ENCODE measurements around the gene TNNT3.

The TNNT3 gene

DNA sequence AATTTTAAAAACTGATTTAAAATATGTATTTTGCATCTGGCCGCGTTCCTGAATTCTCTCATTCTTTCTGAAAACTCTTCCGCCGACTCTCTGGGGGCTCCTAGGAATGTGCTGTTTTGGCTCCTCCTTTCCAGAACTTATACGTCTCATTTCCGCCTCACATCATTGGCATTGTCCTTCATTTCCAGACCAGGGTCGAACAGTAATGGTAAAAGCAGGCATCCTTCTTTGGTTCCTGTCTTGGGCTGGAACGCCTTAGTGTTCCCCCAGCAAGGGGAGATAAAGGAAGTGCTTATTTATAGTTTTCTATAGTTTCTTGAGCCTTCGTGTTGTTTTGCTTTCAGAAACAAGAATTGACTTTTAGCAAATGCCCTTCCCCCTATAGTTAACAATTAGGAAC is 10.9 kb upstream of the TNNT3 start:
- Mint-ChIP-seq H3K4me3 (no peak overlapping the region), H3K9me3 (no peaks in the 10 kb centered on the region), H3K36me3 (no peaks in the 10 kb centered on the region), H3K27ac (no peak overlapping the region), H3K27me3 (peaks cover 5% of the 10 kb centered on the region), H3K4me1 (no peaks in the 10 kb centered on the region)

DNA sequence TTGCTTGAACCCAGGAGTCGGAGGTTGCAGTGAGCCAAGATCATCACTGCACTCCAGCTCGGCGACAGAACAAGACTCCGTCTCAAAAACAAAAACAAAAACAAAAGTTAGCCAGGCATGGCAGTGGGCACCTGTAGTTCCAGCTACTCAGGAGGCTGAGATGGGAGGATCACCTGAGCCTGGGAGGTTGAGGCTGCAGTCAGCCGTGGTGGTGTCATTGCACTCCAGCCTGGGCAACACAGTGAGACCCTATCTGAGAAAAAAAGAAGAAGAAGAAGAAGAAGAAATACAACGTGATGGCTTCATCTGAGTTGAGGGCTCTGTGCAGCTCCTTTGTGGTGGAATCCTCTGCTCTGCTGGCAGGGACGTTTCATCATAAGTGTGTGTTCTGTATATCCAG is 10.0 kb upstream of the TNNT3 start:
- no peak overlapping the region for H3K4me3 Mint-ChIP-seq
- no peaks in the 10 kb centered on the region for H3K36me3 Mint-ChIP-seq
- H3K27me3 Mint-ChIP-seq, result peaks cover 7% of the 10 kb centered on the region
- no peak overlapping the region for H3K27ac Mint-ChIP-seq
- H3K9me3 Mint-ChIP-seq, result no peaks in the 10 kb centered on the region
- H3K4me1 Mint-ChIP-seq, result no peaks in the 10 kb centered on the region

GRCh38 chr11:1912289-1912878 is 7.1 kb upstream of the TNNT3 start:
- H3K36me3 Mint-ChIP-seq, result no peaks in the 10 kb centered on the region
- H3K27me3 Mint-ChIP-seq, result peaks cover 4% of the 10 kb centered on the region
- peaks cover 5% of the 10 kb centered on the region for H3K4me1 Mint-ChIP-seq
- H3K4me3 Mint-ChIP-seq, result no peak overlapping the region
- H3K27ac Mint-ChIP-seq, result no peak overlapping the region
- no peaks in the 10 kb centered on the region for H3K9me3 Mint-ChIP-seq

DNA sequence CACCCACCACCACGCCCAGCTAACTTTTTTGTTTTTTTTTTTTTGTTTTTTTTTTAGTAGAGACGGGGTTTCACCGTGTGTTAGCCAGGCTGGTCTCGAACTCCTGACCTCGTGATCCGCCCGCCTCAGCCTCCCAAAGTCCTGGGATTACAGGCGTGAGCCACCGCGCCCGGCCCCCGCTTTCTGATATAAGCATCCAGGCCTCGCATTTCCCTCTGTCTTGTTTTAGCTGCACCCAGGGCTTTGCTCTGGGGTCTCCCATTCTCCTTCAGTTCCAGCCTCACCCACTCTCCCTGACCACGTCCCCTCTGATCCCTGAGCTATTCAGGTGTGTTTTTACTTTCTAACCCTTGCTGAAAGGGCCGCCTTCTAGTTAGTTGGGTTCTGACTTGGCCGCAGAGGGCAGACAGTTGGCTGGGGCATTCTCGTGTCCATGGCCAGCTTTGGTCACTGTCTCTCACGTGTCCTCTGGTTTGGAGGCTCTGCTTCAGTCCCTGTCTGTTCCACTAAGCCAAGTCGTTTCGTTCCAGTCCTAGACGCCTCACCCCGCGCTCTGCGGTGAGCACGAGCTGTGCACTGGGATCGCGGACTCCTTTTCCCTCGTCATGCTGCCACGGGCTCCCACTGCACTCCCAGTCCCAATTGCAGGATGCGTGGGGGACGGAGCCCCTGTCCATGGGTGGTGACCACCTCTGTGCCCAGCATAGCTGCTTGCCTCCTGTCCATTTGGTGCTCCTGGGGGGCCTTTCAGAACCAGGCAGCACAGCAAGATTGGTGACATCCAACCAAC is 6.0 kb upstream of the TNNT3 start:
- H3K4me1 Mint-ChIP-seq, result peaks cover 5% of the 10 kb centered on the region
- no peaks in the 10 kb centered on the region for H3K9me3 Mint-ChIP-seq
- H3K27ac Mint-ChIP-seq, result peak overlapping the region; percentile 52
- no peak overlapping the region for H3K4me3 Mint-ChIP-seq
- no peaks in the 10 kb centered on the region for H3K36me3 Mint-ChIP-seq
- H3K27me3 Mint-ChIP-seq, result peaks cover 4% of the 10 kb centered on the region

DNA sequence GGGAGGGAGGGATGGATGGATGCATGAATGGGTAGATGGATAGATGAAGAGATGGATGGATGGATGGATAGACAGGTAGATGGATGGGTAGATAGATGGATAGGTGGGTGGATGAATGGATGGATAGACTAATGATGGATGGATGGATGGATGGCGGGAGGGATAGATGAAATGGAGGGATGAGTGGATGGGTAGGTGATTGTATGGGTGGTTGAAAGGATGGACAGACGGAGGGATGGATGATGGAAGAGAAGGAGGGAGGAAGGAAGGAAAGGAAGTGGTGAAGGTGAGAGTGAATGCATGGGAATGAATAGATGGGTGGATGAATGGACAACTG is 3.7 kb upstream of the TNNT3 start:
- H3K36me3 Mint-ChIP-seq, result no peaks in the 10 kb centered on the region
- H3K4me3 Mint-ChIP-seq, result no peak overlapping the region
- H3K27ac Mint-ChIP-seq, result peak overlapping the region; percentile 57
- peaks cover 5% of the 10 kb centered on the region for H3K4me1 Mint-ChIP-seq
- H3K9me3 Mint-ChIP-seq, result no peaks in the 10 kb centered on the region
- H3K27me3 Mint-ChIP-seq, result peaks cover 2% of the 10 kb centered on the region

DNA sequence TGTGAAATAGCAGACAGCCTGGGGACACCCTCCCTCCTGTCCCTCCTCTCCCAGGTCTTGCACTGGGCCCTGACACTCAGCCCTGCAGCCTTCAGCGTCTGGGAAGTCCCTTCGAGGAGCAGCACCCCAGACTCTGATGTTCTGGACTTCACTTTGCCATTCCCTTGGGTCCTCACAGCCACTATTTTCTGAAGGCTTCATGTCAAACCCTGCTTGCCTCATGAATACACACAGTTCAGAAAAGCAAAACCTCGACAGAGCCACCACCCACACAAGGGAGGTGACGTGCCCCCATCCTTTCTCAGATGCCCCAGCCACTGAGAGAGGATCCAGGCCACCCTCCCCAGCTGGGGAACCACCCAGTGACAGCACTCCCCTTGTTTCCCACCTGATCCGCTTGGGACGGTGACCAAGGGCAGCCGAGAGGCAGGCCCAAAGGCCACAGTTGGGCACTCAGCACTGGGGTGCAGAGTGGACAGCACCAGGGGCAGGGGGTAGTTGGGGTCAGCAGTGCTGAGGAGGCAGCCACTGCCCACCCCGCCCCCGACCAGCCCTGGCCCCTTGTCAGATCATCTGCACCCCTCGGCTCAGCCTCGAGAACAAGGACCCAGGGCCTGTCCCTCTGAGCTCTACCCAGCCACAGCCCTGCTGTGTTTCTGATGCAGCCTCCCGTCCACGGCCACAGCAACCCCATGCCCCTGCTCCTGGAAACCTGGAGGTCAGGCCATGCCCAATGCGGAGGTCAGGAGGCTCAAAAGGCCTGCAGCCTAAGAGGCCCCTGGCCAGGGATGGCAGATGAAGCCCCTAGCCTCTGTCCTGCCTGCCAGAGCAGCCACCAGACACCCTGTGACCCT is 3.1 kb upstream of the TNNT3 start:
- Mint-ChIP-seq H3K4me3 (no peak overlapping the region), H3K27ac (no peak overlapping the region), H3K36me3 (no peaks in the 10 kb centered on the region), H3K27me3 (peaks cover 2% of the 10 kb centered on the region), H3K9me3 (no peaks in the 10 kb centered on the region), H3K4me1 (peaks cover 5% of the 10 kb centered on the region)

DNA sequence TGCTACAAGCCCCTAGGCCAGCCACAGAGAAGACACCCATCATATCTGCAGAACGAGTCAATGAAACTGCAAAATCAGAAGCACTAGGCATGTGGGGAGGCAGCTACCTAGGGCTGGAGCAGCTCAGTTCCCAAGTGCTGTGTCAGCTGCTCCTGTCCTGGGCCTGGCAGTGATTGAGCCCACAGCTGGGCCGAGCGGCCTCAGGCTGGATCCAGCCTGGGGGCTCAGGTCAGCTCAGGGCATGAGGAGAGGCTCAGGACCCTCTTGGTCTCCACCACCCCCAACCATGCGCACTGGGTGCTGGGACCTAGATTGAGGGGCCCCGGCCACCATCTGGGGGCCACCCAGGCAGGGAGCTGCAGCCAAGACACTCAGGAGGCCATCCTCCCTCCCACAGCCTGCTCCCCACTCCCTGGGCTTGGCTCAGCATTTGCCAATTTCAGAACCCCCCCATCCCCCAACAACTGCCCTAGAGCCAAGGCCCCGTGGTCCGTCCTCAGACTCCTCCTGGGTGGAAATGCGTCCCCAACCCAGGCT is 2.4 kb upstream of the TNNT3 start:
- Mint-ChIP-seq H3K9me3 (no peaks in the 10 kb centered on the region), H3K36me3 (no peaks in the 10 kb centered on the region), H3K27me3 (peaks cover 2% of the 10 kb centered on the region), H3K27ac (no peak overlapping the region), H3K4me1 (peaks cover 5% of the 10 kb centered on the region), H3K4me3 (no peak overlapping the region)

DNA sequence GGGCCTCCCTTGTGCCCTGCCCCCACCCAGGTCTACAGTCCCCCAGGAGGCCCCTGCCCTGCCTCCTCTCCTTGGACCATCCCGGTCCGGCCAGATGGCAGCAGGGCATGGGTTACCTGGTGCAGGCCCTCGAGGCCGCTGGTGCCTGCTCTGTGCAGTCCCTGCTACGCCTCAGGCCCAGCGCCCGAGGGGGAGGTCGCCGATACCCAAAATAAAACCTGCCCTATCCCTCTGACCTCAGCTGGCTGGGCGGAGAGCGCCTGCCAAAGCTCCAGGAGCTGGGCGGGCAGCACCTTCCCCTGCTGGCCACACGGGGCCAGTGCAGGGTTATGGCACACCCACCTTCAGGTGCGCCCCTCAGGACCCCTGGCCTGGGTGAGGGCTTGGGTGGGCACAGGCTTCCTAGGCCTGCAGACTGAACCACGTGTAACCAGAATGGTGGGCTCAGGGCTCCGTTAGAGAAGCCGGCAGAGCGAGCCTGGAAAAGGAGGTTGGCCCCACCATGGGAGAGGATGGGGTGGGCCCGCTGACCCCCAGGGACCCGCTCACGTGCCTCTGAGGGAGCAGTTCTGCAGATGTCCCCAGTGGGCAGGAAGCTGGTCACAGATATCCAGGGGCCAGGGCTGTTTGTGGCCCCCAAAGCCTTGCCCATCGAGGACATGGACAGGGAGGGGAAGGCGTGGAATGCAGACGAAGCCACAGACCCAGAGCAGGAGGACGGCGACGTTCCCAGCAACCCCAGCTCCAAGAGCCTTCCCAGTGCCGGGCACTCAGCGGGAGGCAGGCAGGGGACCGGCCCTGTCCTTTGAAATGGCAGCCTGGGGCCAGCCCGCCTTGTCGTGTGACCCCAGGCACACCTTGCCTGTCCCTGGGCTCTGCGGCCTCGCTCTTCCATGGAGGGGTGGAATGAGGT is 1.7 kb upstream of the TNNT3 start:
- Mint-ChIP-seq H3K9me3 (no peaks in the 10 kb centered on the region), H3K27me3 (peaks cover 2% of the 10 kb centered on the region), H3K4me1 (peaks cover 5% of the 10 kb centered on the region), H3K36me3 (no peaks in the 10 kb centered on the region), H3K4me3 (no peak overlapping the region), H3K27ac (no peak overlapping the region)

DNA sequence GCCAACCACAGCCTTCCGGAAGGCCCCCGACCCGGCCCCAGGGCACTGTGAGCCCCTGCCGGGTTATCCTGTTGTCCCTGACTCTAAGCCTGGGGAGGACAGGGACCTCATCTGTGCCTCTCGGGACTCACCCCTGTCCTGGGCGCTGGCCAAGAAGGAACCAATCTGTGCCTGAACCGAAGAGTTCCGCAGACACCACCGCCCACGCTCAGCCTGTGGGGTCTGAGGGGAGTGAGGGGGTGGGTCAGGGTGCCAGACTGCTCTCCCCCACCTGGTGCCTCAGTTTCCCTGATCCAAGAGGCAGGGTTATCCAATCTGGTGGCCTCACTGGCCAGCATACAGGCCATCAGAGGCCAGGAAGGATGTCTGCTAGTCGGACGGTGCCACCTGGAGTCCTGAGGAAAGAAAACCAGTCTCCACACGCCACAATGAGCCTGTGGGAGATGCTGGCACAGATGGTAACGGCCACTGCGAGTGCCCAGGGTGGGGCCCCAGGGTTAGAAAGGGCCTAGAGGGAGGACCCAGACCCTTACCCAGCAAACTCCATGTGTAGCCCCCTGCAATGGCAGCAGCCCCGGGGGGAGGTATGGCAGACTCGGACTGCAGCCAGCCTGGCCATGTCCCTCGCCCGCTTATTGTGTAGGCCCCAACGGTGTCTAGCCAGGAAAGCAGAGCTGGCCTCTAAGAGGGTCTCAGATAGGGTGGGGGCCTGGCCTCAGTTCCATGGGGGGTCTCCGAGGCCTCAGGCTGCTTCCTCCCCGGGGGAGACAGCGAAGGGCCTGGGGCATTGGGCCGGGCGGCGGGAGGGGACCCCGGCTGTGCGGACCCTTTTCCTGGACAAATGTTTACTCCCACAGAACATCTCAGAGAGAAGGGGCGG is 827 bp upstream of the TNNT3 start:
- Mint-ChIP-seq H3K4me3 (no peak overlapping the region), H3K9me3 (no peaks in the 10 kb centered on the region), H3K36me3 (no peaks in the 10 kb centered on the region), H3K27me3 (peaks cover 2% of the 10 kb centered on the region), H3K4me1 (peaks cover 5% of the 10 kb centered on the region), H3K27ac (no peak overlapping the region)

- Mint-ChIP-seq H3K27ac (no peak overlapping the region), H3K36me3 (no peaks in the 10 kb centered on the region)
Observed at GRCh38 chr11:1920128-1920908, 815 bp downstream of the TNNT3 start.

GRCh38 chr11:1920909-1921573 is 1.5 kb downstream of the TNNT3 start:
- Mint-ChIP-seq H3K4me3 (no peak overlapping the region), H3K4me1 (peaks cover under 1% of the 10 kb centered on the region), H3K27ac (no peak overlapping the region)

More at GRCh38 chr11:1920128-1920908, 815 bp downstream of the TNNT3 start:
- Mint-ChIP-seq H3K4me1 (peaks cover 5% of the 10 kb centered on the region), H3K4me3 (no peak overlapping the region), H3K27me3 (no peaks in the 10 kb centered on the region), H3K9me3 (no peaks in the 10 kb centered on the region)

DNA sequence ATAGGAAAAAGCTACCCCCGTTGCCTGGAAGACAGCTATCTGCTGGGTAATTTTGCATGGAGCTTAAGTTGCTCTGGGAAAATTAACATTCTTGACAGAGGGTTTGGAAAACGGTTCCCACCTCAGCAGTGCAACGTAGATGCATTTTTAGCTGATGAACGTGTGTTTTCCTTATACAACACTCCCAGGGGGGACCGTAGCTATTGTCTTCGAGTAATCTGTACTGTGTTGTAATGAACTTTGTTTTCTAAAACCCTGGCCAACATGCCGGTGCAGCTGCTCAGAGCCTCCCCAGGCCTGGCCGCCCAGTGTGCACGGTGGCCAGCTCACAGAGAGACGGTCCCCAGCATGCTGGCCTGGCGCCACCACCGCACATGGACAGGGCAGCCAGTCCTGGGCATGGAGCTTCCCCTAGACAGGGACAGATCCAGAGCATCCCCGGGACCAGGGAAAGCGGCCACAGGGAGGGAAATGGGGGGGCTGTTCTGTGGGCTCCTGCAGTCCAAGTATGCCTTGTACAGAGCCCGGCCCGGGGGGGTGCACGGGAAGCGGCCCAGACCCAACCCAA is 2.2 kb downstream of the TNNT3 start:
- no peaks in the 10 kb centered on the region for H3K9me3 Mint-ChIP-seq
- H3K36me3 Mint-ChIP-seq, result no peaks in the 10 kb centered on the region
- H3K4me3 Mint-ChIP-seq, result no peak overlapping the region
- no peaks in the 10 kb centered on the region for H3K27me3 Mint-ChIP-seq
- no peaks in the 10 kb centered on the region for H3K4me1 Mint-ChIP-seq
- H3K27ac Mint-ChIP-seq, result no peak overlapping the region

More at GRCh38 chr11:1920909-1921573, 1.5 kb downstream of the TNNT3 start:
- Mint-ChIP-seq H3K9me3 (no peaks in the 10 kb centered on the region), H3K36me3 (no peaks in the 10 kb centered on the region), H3K27me3 (no peaks in the 10 kb centered on the region)

GRCh38 chr11:1922481-1923081 is 3.1 kb downstream of the TNNT3 start:
- Mint-ChIP-seq H3K4me3 (no peak overlapping the region), H3K27me3 (no peaks in the 10 kb centered on the region), H3K4me1 (no peaks in the 10 kb centered on the region), H3K36me3 (no peaks in the 10 kb centered on the region), H3K9me3 (no peaks in the 10 kb centered on the region), H3K27ac (no peak overlapping the region)
